NCI-H2227 (cell line): ENCODE results near the gene MEGF11.
"Not testable (repeated sequence)": the region's sequence is repeated elsewhere in the genome, so short reads cannot be mapped to it uniquely, and the experiment has no call there.

Experiments
- DNase-seq: peaks from one replicate; lab custom pipeline; 2025; ENCODE audit not compliant: unreplicated experiment; lab: John Stamatoyannopoulos, UW

MEGF11 gene

GRCh38 chr15:65981837-65982626 lies 271.5 kb downstream of the MEGF11 start:
- DNase-seq, result peak; percentile 56

GRCh38 chr15:65980824-65981456 lies 272.6 kb downstream of the MEGF11 start:
- peak; percentile 37 for DNase-seq

GRCh38 chr15:65979837-65980236 lies 273.7 kb downstream of the MEGF11 start:
- no peak for DNase-seq

GRCh38 chr15:65979316-65979715 lies 274.2 kb downstream of the MEGF11 start:
- no peak for DNase-seq

GRCh38 chr15:65978110-65978509 lies 275.4 kb downstream of the MEGF11 start:
- no peak for DNase-seq

GRCh38 chr15:65976196-65976595 lies 277.4 kb downstream of the MEGF11 start:
- DNase-seq, result not testable (repeated sequence)

- no peak for DNase-seq
These were observed 281.9 kb downstream of the MEGF11 start for GRCh38 chr15:65971741-65971995.

GRCh38 chr15:65970937-65971740 lies 282.4 kb downstream of the MEGF11 start:
- no peak for DNase-seq

- no peak for DNase-seq
These were observed 283.4 kb downstream of the MEGF11 start for GRCh38 chr15:65969865-65970816.

GRCh38 chr15:65968511-65968910 lies 285.0 kb downstream of the MEGF11 start:
- DNase-seq, result no peak

GRCh38 chr15:65964792-65965433 lies 288.6 kb downstream of the MEGF11 start:
- DNase-seq, result no peak

- DNase-seq, result no peak
These were observed 289.6 kb downstream of the MEGF11 start for GRCh38 chr15:65963911-65964482.

- no peak for DNase-seq
These were observed 290.2 kb downstream of the MEGF11 start for GRCh38 chr15:65963358-65963757.

- DNase-seq, result no peak
These were observed 291.4 kb downstream of the MEGF11 start for GRCh38 chr15:65962187-65962586.

- no peak for DNase-seq
These were observed 293.0 kb downstream of the MEGF11 start for GRCh38 chr15:65960586-65960985.

GRCh38 chr15:65958835-65959234 lies 294.7 kb downstream of the MEGF11 start:
- DNase-seq, result no peak

- DNase-seq, result no peak
These were observed 296.1 kb downstream of the MEGF11 start for GRCh38 chr15:65957451-65957850.

- no peak for DNase-seq
These were observed 296.7 kb downstream of the MEGF11 start for GRCh38 chr15:65956899-65957298.

- no peak for DNase-seq
These were observed 297.2 kb downstream of the MEGF11 start for GRCh38 chr15:65956307-65956706.

GRCh38 chr15:65954289-65954741 lies 299.2 kb downstream of the MEGF11 start:
- DNase-seq, result peak; percentile 31
